GM11168 (cell line): ENCODE measurements around the gene LSP1.
"Not testable (repeated sequence)": the region's sequence is repeated elsewhere in the genome, so short reads cannot be mapped to it uniquely, and the experiment has no call there.

Experiments used
- in situ Hi-C: fragments of 300-500 bp; cut with MboI; formaldehyde crosslinking; loops from one replicate; pipeline ENCODE4 v1.12.0; 2022; ENCODE audit warnings: low sequenced_read_pairs; ENCODE audit not compliant: unreplicated experiment

LSP1 gene

DNA sequence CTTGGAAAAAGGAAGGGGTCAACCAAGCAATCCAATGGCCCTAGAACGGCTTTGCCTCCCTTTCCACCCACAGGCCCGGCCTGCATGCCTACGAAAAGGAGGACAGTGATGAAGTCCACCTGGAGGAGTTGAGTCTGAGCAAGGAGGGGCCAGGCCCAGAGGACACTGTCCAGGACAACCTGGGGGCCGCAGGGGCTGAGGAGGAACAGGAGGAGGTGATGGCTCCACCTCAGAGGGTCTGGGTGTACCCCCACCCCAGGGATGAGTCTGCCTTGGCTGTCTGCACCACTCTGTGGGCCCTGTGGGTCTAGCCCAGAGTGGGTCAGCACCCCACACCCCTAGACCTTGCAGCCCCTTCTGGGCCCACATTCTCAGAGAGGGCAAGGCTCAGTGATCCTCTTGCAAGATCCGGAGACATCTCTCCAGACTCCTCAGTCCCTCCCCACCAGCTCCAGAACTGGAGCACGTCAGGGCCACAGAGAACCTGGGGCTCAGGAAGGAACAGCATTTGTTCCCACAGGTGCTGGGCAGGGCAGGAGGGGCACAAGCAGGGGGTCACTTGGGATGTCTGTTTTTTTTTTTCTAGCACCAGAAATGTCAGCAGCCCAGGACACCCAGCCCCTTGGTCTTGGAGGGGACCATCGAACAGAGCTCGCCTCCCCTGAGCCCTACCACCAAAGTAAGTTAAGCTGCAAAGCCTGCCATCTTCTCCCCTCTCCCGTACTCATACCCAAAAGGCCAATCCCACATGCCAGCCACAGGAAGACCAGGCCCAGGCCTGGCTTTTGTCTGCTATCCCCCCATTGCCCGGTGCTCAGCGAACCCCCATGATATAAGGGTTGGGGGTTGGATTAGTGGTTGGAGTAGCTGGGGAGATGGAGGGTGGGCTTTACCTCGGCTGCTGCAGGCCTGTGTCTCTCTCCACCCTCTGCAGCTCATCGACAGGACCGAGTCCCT is 30.7 kb downstream of the LSP1 start:
- in situ Hi-C loops = no loop called here

- in situ Hi-C loops = no loop called here
Observed at GRCh38 chr11:1884303-1884700, 31.4 kb downstream of the LSP1 start.

- in situ Hi-C loops = not testable (repeated sequence)
Observed at GRCh38 chr11:1886551-1886950, 33.7 kb downstream of the LSP1 start.

GRCh38 chr11:1887451-1888346 is 34.8 kb downstream of the LSP1 start:
- in situ Hi-C loops = no loop called here

DNA sequence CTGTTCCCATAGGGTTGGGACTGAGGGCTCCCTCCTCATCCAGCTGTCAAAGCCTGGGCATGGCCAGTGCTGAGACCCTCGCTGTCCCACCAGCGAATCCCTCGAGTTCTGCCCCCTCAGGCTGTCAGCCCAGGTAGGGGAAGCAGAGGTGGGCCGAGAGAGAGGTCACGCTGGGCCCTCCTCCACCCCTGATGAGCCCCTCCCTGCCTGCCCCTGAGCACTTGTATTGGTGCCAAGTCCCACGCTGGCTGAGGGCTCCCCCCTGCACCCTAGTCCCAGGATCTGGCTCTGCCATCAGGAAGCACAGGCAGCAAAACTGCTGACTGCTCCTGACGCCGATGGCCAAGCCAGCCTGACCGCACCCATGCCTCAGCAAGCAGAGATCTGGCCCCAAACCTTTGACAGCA is 35.5 kb downstream of the LSP1 start:
- in situ Hi-C loops = no loop called here

- in situ Hi-C loops = no loop called here
Observed at GRCh38 chr11:1888811-1889210, 35.9 kb downstream of the LSP1 start.

DNA sequence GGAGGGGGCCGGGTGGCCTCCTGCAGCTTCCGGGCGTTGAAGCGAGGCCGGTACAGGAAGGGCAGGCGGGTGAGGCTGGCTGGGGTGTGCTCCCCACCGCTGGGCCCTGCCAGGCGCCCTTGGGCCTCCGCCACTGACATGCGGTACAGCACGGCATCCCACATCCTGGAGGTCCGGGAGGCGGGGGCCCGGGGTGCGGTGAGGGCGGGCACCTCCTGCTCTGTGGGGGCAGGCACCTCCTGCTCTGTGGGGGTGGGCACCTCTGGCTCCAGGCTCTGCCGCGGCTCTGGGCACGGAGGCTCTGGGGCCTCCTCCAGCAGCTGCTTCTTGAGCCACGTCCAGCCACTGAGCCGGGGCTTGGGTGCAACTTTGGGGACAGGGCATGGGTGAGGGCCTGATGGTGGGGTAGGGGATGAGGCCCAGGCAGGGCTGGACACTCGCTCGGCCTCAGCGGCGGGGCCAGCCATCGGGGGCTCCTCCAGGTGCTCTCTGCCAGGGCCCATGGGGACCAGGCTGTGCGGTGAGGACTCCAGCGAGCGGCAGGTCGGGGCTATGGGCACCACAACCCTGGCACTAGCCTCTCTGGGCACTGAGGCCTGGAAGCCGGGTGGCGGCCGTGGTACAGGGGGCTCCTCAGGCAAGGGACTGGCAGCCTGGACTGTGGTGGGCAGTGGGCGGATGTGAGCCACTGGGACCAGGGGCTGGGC is 36.5 kb downstream of the LSP1 start:
- in situ Hi-C loops = no loop called here

DNA sequence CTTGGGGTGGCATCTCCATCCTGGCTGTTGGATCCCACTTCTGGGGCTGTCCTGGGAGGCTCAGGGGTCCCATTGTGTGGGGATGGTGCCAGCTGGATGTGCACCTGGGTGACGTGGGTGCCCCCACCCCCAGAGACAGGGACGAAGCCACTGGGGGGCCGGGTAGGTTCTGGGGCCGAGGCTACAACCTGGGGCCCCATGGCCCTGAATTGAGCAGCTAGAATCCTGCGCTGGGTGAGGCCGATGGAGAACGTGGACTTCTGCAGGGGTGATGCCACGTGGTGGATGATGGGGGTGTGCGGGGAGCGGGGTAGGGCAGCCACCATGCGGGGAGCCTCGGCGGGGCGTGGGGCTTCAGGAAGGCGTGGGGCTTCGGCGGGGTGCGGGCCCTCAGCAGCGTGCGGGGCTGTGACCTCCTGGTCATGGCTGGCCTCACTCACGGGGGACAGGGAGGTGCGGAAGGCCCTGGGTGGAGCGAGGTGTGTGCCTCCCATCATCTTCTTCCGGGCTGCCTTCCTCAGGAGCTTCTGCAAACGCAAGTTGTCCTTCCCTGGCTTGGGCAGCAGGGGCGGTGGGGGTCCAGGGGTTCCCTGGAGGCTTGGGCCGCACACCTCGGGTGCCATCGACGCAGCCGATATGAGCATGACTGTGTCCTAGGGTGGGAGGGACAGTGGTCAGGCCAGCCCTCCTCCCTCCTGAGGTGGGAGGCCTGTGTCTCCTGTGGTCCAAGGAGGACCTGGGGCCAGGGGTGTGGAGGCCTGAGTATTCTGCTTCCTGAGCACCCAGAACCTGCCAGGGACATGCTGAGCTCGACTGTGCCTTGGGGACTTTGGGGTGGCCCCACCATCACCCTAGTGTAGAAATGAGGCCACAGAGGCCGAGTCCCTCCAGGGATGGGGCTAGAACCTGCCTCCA is 37.3 kb downstream of the LSP1 start:
- in situ Hi-C loops = no loop called here

DNA sequence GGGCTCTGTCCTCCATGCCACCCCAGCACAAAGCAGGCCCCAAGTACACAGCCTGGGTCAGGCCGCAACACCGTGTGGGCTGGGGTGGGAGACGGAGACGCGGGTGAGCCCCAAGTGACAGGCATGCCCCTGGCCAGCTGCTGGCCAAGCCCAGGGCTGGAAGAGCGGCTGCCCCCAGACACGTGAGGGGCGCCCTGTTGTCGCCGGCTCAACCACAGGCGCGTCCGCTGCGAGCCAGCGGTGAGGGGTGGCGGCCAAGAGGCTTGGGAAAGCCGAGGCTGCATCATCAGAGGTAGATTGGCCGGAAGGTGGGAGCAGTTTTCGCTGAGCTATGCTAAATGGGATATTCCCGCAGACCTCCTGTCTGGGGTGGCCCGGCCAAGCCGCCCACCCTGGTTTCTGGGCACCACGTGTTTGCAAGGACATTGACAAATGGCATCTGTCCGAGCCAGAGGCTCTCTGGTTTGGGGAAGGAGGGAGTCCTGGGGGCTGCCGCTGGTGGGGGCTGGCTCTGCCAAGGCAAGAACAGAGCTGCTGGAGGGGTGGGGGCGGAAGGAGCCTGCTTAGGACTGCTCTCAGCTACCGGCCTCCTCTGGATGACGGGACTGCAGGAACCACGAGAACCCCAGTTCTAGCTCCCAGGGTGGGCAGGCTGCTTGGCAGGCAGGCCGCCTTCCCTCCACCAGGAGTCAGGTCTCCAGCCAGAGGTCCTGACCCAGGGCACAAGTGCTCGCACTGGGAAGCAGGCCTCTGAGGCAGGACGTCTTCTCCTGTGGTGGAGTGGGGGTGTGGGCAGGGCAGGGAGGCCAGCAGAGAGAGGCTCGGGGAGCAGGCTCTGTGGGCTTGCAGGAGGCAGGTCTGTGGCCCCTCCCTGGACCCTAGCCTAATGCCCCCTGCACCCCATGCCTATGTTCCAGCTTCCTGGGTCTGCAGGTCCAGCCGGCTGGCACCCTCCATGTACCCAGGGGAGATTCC is 38.3 kb downstream of the LSP1 start:
- in situ Hi-C loops = no loop called here

DNA sequence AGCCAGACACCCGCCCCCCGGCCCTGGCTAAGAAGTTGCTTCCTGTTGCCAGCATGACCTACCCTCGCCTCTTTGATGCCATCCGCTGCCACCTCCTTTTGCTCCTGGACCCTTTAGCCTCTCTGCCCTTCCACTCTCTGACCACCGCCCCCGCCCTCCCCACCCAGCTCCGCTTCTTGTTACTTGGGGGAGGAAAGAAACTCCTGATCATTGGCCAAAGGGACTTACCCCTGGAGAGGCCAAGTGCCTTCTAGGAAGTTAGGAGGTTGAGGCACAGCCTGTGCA is 38.9 kb downstream of the LSP1 start, which contains the start of gene PRR33:
Gene PRR33 (minus strand): TSS at position 65 of the 285 bp plus-strand sequence. CDS start 1,311 bp downstream, outside the sequence.
- in situ Hi-C loops = no loop called here

- in situ Hi-C loops = no loop called here
Observed at GRCh38 chr11:1892116-1892515, 39.2 kb downstream of the LSP1 start.

GRCh38 chr11:1892558-1892957 is 39.7 kb downstream of the LSP1 start:
- in situ Hi-C loops = no loop called here

- in situ Hi-C loops = no loop called here
Observed at GRCh38 chr11:1893581-1894359, 40.9 kb downstream of the LSP1 start.

- in situ Hi-C loops = loop anchor here (5.0 kb wide), 1 partner anchor 48 kb away; no protein-coding TSS in a partner anchor
Observed at GRCh38 chr11:1894759-1895158, 41.9 kb downstream of the LSP1 start.

GRCh38 chr11:1896468-1896867 is 43.6 kb downstream of the LSP1 start:
- in situ Hi-C loops = loop anchor here (5.0 kb wide), 1 partner anchor 46 kb away; no protein-coding TSS in a partner anchor

- in situ Hi-C loops = loop anchor here (5.0 kb wide), 1 partner anchor 45 kb away; no protein-coding TSS in a partner anchor
Observed at GRCh38 chr11:1896923-1897322, 44.0 kb downstream of the LSP1 start.

DNA sequence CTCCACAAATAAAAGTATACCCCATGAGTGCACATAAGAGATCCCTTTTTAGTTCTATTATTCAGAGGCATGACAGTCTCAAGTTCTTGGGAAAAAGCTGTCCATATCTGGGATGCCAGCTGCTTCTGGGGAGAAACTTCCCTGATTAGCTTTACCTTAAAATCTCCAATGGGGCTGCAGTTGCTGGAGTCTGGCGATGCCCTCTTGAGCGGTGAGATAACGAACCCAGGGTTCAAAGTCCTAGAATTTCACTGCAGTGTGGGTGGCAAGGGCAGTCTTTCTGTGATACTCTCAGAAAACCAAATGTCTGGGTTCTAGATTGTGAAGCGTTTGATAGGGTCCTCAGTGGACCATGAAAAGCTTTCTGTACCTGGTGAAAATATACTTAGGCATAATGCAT is 46.2 kb downstream of the LSP1 start:
- in situ Hi-C loops = loop anchor here (5.0 kb wide), 1 partner anchor 43 kb away; no protein-coding TSS in a partner anchor
